IPS-NIHi7 (cell line): ENCODE data around the gene CATSPERB.
"Not testable (repeated sequence)": the region's sequence is repeated elsewhere in the genome, so short reads cannot be mapped to it uniquely, and the experiment has no call there.

Experiments
- DNase-seq: peaks from one replicate; pipeline ENCODE4 v3.0.0; 2012; ENCODE audit warnings: mixed read lengths; ENCODE audit errors: extremely low spot score

CATSPERB gene

GRCh38 chr14:91580876-91581577 lies 150.9 kb downstream of the CATSPERB start:
- DNase-seq = no peak

DNA sequence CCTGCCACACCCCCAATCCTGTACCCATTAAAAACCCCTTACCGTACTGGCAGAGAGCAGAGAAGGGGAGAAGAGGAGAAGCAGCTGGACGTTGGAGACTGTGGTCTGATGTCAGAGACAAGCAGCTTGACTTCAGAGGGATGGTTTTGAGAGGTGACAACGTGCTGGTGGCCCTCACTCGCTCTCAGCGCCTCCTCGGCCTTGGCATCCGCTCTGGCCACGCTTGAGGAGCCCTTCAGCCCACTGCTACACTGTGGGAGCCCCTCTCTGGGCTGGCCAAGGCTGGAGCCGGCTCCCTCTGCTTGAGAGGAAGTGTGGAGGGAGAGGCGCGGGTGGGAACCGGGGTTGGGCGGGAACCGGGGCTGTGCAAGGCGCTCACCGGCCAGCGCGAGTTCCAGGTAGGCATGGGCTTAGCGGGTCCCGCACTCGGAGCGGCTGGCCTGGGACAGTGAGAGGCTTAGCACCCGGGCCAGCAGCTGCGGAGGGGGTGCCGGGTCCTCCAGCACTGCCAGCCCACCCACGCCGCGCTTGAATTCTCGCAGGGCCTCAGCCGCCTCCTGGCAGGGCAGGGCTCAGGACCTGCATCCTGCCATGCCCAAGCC lies 154.2 kb downstream of the CATSPERB start:
- no peak for DNase-seq

GRCh38 chr14:91575469-91576208 lies 156.2 kb downstream of the CATSPERB start:
- no peak for DNase-seq

- DNase-seq = peak; percentile 31
Measured at GRCh38 chr14:91573894-91574837, 157.7 kb downstream of the CATSPERB start.

GRCh38 chr14:91573528-91573893 lies 158.4 kb downstream of the CATSPERB start:
- no peak for DNase-seq

- DNase-seq = no peak
Measured at GRCh38 chr14:91570021-91570420, 161.9 kb downstream of the CATSPERB start.

DNA sequence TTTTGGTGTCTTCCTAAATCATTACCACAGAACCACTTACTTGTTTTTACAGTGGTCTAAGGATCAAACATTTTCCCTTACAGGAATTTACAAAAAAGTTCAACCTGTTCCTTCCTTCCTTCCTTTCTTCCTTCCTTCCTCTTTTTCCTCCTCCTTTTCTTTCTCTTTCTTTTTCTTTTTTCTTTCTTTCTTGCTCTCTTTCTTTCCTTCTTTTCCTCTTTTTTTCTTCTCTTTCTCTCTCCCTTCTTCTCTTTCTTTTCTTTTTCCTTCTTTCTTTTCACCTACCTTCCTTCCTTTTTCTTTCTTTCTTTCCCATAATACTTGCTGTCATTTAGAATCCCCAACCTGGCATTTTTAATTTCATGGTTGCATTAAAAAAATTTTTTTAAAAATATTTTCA lies 162.6 kb downstream of the CATSPERB start:
- DNase-seq = no peak

DNA sequence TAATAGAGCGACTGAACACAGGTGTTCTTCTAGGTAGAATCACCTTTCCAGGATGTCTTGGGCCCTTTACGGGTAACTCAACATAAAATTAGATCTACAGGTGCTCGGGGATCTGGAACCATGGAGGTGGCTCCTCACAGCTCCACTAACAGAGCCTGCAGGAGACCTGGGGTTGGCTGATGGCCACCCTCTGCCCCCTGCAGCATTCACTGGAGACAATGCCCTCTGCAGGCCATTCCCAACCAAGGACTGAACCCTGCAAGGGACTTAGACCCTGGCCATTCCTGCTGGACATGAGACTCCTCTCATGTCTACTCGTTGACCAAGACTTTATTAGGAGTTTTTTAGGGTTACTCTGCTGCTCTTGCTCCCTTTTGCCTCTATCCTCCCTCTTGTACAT lies 163.3 kb downstream of the CATSPERB start:
- no peak for DNase-seq

DNA sequence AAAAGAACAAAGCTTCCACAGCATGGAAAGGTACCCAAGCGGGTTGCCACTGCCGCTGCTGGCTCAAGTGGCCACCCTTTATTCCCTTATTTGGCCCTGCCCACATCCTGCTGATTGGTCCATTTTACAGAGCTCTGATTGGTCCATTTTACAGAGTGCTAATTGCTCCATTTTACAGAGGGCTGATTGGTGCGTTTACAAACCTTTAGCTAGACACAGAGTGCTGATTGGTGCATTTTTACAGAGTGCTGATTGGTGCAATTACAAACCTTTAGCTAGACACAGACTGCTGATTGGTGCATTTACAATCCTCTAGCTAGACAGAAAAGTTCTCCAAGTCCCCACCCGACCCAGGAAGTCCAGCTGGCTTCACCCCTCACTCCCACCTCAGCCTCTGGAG lies 164.1 kb downstream of the CATSPERB start:
- DNase-seq = not testable (repeated sequence)

- no peak for DNase-seq
Measured at GRCh38 chr14:91555531-91555930, 176.4 kb downstream of the CATSPERB start.

GRCh38 chr14:91554535-91555332 lies 177.2 kb downstream of the CATSPERB start:
- DNase-seq = no peak

DNA sequence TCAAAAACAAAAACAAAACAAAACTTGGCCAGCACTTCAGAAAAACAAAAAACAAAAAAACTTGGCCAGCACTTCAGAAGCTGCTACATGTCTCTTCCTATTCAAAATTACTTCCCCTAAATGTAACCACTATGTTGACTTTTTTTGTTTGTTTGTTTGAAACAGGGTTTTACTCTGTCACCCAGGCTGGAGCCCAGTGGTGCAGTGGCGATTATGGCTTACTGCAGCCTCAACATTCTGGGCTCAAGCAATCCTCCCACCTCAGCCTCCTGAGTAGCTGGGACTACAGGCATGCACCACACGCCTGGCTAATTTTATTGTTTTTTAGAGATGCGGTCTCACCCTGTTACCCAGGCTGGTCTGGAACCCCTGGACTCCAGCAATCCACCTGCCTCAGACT lies 183.8 kb downstream of the CATSPERB start:
- no peak for DNase-seq

GRCh38 chr14:91545946-91546716 lies 185.8 kb downstream of the CATSPERB start:
- DNase-seq = no peak

GRCh38 chr14:91545204-91545603 lies 186.7 kb downstream of the CATSPERB start:
- no peak for DNase-seq

DNA sequence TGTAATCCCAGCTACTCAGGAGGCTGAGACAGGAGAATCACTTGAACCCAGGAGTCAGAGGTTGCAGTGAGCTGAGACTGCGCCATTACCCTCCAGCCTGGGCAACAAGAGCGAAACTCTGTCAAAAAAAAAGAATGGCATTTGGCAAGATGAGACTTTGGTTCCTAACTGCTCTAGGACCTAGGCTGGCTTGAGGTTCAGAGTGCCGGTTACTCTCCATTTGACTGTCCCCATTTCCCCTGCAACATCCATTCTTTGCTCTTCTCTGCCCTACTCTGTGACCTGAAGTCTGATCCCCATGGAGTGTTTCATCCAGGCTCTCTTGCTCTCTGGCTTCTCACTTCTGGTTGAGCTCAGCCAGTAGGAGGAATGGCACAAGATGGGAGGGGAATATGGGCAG lies 195.6 kb downstream of the CATSPERB start:
- no peak for DNase-seq

DNA sequence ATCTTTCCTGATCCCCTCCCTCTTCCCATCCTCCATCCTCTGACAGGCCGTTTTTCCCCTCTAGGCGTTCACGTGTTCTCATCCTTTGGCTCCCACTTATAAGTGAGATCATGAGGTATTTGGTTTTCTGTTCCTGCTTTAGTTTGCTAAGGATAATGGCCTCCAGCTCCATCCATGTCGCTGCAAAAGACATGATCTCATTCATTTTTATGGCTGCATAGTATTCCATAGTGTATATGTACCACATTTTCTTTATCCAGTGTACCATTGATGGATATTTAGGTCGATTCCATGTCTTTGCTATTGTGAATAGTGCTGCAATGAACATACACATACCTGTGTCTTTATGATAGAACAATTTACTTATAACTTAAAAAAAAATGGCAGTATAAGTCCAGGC lies 197.8 kb downstream of the CATSPERB start:
- DNase-seq = not testable (repeated sequence)

- DNase-seq = no peak
Measured at GRCh38 chr14:91533623-91534022, 198.3 kb downstream of the CATSPERB start.
